Skeletal muscle satellite cell (primary cell): ENCODE data around the gene LONP2.
"Not testable (repeated sequence)": the region's sequence is repeated elsewhere in the genome, so short reads cannot be mapped to it uniquely, and the experiment has no call there.

ENCODE experiments used
- H3K27me3 ChIP-seq: 2 replicates; pipeline ENCODE4 v1.7.0; 2013; ENCODE audit warnings: low read length; ENCODE audit not compliant: control insufficient read depth, insufficient read depth
- H3K36me3 ChIP-seq: 2 replicates; pipeline ENCODE4 v1.7.0; 2013; ENCODE audit warnings: mild to moderate bottlenecking, control low read depth, low read length; ENCODE audit not compliant: insufficient read depth
- H3K4me1 ChIP-seq: 2 replicates; pipeline ENCODE4 v1.7.0; 2013; ENCODE audit warnings: low read length; ENCODE audit not compliant: control insufficient read depth, insufficient read depth
- H3K4me2 ChIP-seq: 2 replicates; pipeline ENCODE4 v1.7.0; 2013; ENCODE audit warnings: mild to moderate bottlenecking, low read length
- H3K4me3 ChIP-seq: 2 replicates; pipeline ENCODE4 v1.7.0; 2013; ENCODE audit warnings: low read length
- H3K9ac ChIP-seq: 2 replicates; pipeline ENCODE4 v1.7.0; 2013; ENCODE audit warnings: mild to moderate bottlenecking, low read depth, low read length, moderate library complexity
- H3K9me3 ChIP-seq: replicated peaks from 2 replicates; pipeline ENCODE4 v1.7.0; 2013; ENCODE audit warnings: mild to moderate bottlenecking, control low read depth, low read length

LONP2 gene

DNA sequence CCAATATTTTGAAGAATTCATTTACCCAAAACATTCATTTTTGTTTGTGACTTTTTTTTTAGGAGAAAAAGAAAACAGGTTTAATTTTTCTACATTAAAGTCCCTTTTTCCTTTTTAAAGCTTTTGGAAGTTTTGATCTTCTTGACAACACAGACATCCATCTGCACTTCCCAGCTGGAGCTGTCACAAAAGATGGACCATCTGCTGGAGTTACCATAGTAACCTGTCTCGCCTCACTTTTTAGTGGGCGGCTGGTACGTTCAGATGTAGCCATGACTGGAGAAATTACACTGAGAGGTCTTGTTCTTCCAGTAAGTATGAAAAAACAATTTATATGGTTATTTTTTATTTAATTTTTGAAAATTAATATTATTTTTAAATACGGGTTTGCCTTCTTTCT lies 103.9 kb downstream of the LONP2 start:
- no peak overlapping the region for H3K4me3 ChIP-seq
- no peaks in the 10 kb centered on the region for H3K4me1 ChIP-seq
- H3K9ac ChIP-seq, result no peak overlapping the region
- H3K36me3 ChIP-seq, result peaks cover 54% of the 10 kb centered on the region
- H3K4me2 ChIP-seq, result no peak overlapping the region
- H3K27me3 ChIP-seq, result no peaks in the 10 kb centered on the region
- H3K9me3 ChIP-seq, result no peaks in the 10 kb centered on the region

DNA sequence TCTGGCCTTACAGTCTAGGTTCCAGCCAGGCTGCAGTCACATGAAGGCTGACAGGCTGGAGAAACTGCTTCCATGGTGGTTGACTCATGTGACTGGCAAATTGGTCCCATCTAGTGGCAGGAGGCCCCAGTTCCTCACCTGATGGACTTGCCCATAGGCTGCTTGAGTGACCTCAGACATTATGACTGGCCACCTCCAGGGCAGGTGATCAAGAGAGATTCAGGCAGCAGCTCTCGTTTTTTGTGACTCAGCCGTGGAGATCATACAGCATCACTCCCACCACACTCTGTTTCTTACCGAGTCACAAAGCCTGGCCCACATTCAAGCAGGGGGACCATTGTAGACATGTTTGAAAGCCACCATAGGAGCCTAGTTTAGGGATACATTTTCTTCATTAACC lies 106.6 kb downstream of the LONP2 start:
- Histone ChIP-seq H3K4me3 (no peak overlapping the region), H3K9me3 (no peaks in the 10 kb centered on the region), H3K27me3 (no peaks in the 10 kb centered on the region), H3K4me1 (no peaks in the 10 kb centered on the region), H3K9ac (no peak overlapping the region), H3K36me3 (peaks cover 51% of the 10 kb centered on the region), H3K4me2 (no peak overlapping the region)

DNA sequence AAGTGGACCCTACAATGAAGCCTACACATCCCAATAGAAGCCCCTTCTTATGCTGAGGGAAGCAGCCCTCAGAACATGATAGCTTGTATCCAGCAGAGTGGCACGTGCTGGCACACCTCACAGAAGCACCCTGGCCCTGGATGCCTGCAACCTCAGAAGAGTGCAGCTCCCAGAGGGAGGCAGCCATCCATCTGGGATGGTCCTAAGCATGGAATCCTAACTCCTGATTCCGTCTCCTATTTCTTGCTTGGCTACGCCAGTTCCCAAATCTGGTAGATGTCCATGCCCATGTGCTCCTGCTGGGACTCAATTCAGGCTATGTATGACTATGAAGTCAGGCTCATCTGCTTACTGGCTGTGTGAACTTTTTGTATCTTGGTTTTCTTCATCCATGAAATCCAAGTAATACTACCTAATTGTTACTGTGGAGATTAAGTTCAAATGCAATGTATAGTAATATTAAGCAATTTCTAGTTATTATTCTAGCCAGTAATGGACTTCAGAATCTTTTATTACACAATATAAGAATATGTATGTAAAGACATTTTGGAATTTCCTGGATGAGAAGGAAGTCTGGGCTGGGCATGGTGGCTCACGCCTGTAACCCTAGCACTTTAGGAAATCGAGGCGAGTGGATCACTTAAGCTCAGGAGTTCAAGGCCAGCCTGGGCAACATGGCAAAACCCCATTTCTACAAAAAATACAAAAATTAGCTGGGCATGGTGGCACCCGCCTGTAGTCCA lies 108.7 kb downstream of the LONP2 start:
- H3K4me3 ChIP-seq, result no peak overlapping the region
- no peaks in the 10 kb centered on the region for H3K9me3 ChIP-seq
- no peak overlapping the region for H3K9ac ChIP-seq
- no peaks in the 10 kb centered on the region for H3K27me3 ChIP-seq
- no peak overlapping the region for H3K4me2 ChIP-seq
- H3K36me3 ChIP-seq, result peaks cover 45% of the 10 kb centered on the region
- no peaks in the 10 kb centered on the region for H3K4me1 ChIP-seq

DNA sequence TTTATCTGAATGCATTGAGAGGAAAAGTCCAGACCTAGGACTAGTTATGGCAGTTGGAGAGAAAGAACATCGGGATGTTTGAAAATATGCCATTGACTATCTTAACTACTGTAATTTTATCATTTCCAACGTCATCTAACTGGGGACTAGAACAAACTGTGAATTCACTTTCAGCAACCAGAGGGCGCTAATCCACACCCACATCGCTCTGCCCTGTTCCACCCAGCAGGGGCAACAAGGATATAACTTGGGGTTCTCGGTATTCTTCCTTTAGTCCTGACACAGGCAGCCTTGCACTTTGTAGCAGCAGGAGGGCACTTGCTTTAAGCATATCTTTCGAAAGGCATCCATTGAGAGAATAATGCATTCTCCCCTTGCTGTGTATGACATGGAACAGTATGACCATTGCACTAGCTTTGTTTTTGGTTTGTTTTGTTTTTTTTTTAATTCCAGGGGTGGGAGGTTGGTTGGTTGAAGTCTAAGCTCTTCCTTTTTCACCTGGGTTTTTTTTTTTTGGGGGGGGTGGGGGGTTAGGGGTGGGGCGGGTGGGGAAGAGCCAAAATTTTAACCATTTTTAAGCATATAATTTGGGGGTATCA lies 109.6 kb downstream of the LONP2 start:
- H3K9ac ChIP-seq, result no peak overlapping the region
- no peak overlapping the region for H3K4me2 ChIP-seq
- no peaks in the 10 kb centered on the region for H3K9me3 ChIP-seq
- no peak overlapping the region for H3K4me3 ChIP-seq
- H3K4me1 ChIP-seq, result no peaks in the 10 kb centered on the region
- H3K36me3 ChIP-seq, result peaks cover 41% of the 10 kb centered on the region
- H3K27me3 ChIP-seq, result no peaks in the 10 kb centered on the region

DNA sequence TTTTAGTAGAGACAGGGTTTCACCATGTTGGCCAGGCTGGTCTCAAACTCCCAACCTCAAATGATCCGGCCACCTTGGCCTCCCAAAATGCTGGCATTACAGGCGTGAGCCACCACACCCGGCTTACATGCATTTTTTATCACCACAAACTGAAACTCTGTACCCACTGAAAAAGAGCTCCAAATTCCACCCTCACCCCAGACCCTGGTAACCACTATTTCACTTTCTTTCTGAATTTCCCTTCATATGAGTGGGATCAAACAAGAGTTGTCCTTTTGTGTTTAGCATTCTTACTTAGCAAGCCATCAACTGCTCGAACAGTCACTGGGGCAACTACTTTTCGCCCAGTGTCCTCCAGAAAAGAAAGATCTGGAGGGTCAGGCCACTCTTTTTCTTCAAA lies 110.3 kb downstream of the LONP2 start:
- H3K4me2 ChIP-seq, result not testable (repeated sequence)

DNA sequence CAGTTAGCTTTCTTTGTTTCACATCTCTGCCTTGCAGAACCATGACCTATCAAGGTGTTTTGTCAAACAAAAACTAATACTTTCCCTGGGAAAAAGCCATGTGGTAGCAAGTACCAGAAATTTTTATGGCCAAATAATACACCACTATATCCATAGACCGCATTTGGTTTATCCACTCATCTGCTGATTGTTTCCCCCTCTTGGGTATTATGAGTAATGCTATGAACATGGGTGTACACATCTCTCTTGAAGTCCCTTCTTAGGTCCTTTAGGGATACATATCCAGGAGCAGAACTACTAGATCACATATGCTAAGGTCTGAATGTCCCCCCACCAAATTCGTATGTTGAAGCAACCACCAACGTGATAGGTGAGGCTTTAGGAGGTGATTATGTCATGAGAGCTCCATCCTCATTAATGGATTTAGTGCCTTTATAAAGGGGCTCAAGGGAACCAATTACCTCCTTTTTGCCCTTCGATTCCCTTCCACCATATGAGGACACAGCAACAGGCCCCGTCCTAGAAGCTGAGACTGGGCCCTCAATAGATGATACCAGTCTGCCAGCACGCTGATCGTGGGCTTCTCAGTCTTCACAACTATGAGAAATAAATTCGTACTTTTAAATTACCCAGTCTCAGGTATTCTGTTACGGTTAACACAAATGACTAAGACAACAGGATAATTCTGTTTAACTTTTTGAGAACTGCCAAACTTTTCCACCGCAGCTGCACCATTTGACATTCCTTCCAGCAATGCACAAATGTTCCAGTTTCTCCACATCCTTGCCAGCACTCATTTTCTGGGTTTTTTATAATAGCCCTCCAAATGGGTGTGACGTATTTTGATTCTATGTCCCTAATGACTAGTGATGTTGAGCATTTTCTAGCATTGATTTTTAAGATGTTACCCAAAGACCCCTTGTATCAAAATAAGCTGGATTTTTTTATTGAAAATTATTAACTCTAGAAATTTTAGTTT lies 111.1 kb downstream of the LONP2 start:
- no peaks in the 10 kb centered on the region for H3K4me1 ChIP-seq
- H3K4me2 ChIP-seq, result no peak overlapping the region
- H3K36me3 ChIP-seq, result peaks cover 35% of the 10 kb centered on the region
- no peaks in the 10 kb centered on the region for H3K27me3 ChIP-seq
- H3K4me3 ChIP-seq, result no peak overlapping the region
- H3K9ac ChIP-seq, result no peak overlapping the region
- H3K9me3 ChIP-seq, result no peaks in the 10 kb centered on the region

More for the DNA sequence above, 110.3 kb downstream of the LONP2 start:
- not testable (repeated sequence) for H3K9ac ChIP-seq, H3K27me3 ChIP-seq, H3K9me3 ChIP-seq, H3K4me3 ChIP-seq, H3K4me1 ChIP-seq
- H3K36me3 ChIP-seq, result peaks cover 39% of the 10 kb centered on the region

DNA sequence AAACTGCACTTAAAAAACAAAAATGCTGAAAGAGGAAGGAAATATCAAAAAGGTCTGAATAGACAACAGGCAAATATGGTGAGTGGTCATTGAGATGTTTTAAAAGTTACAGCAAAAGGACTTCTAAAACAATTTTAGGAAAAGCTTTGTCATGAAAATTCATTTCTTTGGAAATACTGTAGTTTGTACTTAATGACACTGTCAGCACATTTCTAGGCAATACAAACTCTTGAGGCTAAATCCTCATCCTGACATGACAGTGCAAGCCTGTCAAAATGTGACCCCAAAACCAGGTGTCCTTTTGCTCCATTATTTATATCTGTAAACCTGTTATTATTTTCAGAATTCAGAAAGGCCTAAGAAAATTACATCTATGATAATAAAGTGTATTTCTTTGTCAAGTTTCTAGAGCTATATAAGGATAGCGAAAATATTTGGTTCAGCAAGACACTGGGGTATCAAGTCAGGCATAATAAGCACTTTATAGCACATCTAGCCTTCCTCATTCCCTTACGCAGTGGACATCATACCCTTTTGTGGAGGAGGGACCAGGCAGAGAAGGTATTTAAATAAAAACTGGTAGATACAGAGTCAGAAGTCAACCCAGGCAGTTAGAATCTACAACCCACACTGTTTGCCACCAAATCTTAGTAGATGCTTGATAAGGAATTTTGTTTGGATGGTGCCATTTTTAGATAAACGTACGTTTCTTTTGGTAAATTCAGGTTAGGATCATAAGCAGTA lies 112.7 kb downstream of the LONP2 start:
- peaks cover 28% of the 10 kb centered on the region for H3K36me3 ChIP-seq
- no peak overlapping the region for H3K9ac ChIP-seq
- H3K4me1 ChIP-seq, result no peaks in the 10 kb centered on the region
- no peak overlapping the region for H3K4me2 ChIP-seq
- no peak overlapping the region for H3K4me3 ChIP-seq
- no peaks in the 10 kb centered on the region for H3K9me3 ChIP-seq
- no peaks in the 10 kb centered on the region for H3K27me3 ChIP-seq

DNA sequence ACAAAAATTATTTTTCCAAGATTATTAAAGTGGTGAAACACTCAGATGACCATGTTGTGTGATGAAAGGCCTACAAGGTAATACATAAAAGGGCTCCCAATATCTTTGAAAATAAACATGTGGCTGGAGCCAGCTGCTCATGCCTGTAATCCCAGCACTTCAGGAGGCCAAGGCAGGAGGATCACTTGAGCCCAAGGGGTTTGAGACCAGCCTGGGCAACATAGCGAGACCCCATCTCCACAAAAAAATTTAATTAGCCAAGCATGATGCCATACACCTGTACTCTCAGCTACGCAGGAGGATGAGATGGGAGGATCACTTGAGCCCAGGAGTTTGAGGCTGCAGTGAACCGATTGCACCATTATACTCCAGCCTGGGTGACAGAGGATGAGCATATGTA lies 114.3 kb downstream of the LONP2 start:
- Histone ChIP-seq H3K36me3 (peaks cover 22% of the 10 kb centered on the region), H3K4me2 (no peak overlapping the region), H3K4me1 (no peaks in the 10 kb centered on the region), H3K4me3 (no peak overlapping the region), H3K9me3 (no peaks in the 10 kb centered on the region), H3K9ac (no peak overlapping the region), H3K27me3 (no peaks in the 10 kb centered on the region)

DNA sequence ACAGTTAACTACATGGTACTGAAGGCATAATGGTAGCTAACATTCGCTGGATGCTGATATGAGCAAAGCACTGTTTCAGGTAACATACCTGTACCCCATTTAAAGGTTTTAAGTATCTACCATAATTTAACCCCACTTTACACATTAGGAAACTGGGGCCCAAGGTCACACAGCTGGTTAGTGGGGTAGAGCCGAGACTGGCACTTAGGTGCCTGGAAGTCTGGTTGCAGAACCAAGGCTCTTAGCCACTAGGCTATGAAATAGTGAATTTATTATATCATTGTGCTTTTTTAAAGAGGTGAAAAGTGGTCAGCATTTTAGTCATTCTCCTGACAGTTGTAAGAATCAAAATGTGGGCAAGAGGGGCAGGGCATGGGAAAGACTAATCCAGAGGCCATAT lies 115.9 kb downstream of the LONP2 start:
- no peak overlapping the region for H3K9ac ChIP-seq

DNA sequence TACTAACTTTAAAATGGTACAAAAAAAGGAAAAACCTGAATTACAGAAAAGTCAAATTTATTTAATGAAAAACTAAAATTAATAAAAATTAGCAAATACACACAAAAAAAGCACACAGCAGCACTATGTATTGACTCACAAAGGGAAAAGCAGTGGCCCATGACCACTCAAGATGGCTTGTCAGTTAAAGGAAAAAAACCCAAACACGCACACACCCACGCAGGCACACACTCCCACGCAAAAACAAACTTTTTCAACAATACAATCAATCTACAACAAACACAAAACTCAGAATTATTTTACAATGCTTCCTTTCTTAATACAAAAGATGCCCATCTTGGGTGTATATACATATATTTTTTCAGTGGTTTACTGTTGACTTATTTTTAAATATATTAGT lies 116.9 kb downstream of the LONP2 start:
- Histone ChIP-seq H3K9me3 (no peaks in the 10 kb centered on the region), H3K4me1 (peaks cover 13% of the 10 kb centered on the region), H3K9ac (no peak overlapping the region), H3K4me2 (no peak overlapping the region), H3K27me3 (no peaks in the 10 kb centered on the region), H3K4me3 (no peak overlapping the region), H3K36me3 (peaks cover 18% of the 10 kb centered on the region)

More for the DNA sequence above, 115.9 kb downstream of the LONP2 start:
- Histone ChIP-seq H3K4me3 (no peak overlapping the region), H3K27me3 (no peaks in the 10 kb centered on the region), H3K9me3 (no peaks in the 10 kb centered on the region), H3K36me3 (peaks cover 20% of the 10 kb centered on the region), H3K4me1 (peaks cover 7% of the 10 kb centered on the region), H3K4me2 (no peak overlapping the region)
